IPS-18c (cell line): ENCODE measurements around the gene TNFAIP8L1.

Experiments used
- H3K4me3 ChIP-seq: 2 replicates; pipeline ENCODE4 v1.7.0; 2013; ENCODE audit warnings: low read depth, mild to moderate bottlenecking, low read length, moderate library complexity; ENCODE audit not compliant: insufficient read depth
- H3K9me3 ChIP-seq: one replicate; pipeline ENCODE4 v1.6.1; 2013; ENCODE audit warnings: mild to moderate bottlenecking, low read length, moderate library complexity; ENCODE audit not compliant: control insufficient read depth, insufficient read depth

The TNFAIP8L1 gene

GRCh38 chr19:4639531-4640246 is 373 bp downstream of the TNFAIP8L1 start:
- Histone ChIP-seq H3K9me3 (no peaks in the 10 kb centered on the region), H3K4me3 (peak overlapping the region; percentile 65)

GRCh38 chr19:4640247-4641000 is 1.1 kb downstream of the TNFAIP8L1 start:
- Histone ChIP-seq H3K4me3 (peak overlapping the region; percentile 65; the same call in 1 of the 2 replicates), H3K9me3 (no peaks in the 10 kb centered on the region)

- H3K4me3 ChIP-seq, result no peak overlapping the region
- no peaks in the 10 kb centered on the region for H3K9me3 ChIP-seq
These were observed 1.8 kb downstream of the TNFAIP8L1 start for GRCh38 chr19:4641132-4641531.

GRCh38 chr19:4642625-4643024 is 3.3 kb downstream of the TNFAIP8L1 start:
- Histone ChIP-seq H3K4me3 (no peak overlapping the region), H3K9me3 (no peaks in the 10 kb centered on the region)

GRCh38 chr19:4645718-4646117 is 6.4 kb downstream of the TNFAIP8L1 start:
- H3K4me3 ChIP-seq, result no peak overlapping the region
- no peaks in the 10 kb centered on the region for H3K9me3 ChIP-seq

- Histone ChIP-seq H3K4me3 (no peak overlapping the region), H3K9me3 (no peaks in the 10 kb centered on the region)
These were observed 8.6 kb downstream of the TNFAIP8L1 start for GRCh38 chr19:4647676-4648644.

GRCh38 chr19:4649392-4650047 is 10.2 kb downstream of the TNFAIP8L1 start:
- no peak overlapping the region for H3K4me3 ChIP-seq
- no peaks in the 10 kb centered on the region for H3K9me3 ChIP-seq

- no peak overlapping the region for H3K4me3 ChIP-seq
- H3K9me3 ChIP-seq, result no peaks in the 10 kb centered on the region
These were observed 10.8 kb downstream of the TNFAIP8L1 start for GRCh38 chr19:4650159-4650558.

GRCh38 chr19:4652075-4652474 is 12.8 kb downstream of the TNFAIP8L1 start:
- H3K4me3 ChIP-seq, result no peak overlapping the region
- H3K9me3 ChIP-seq, result no peaks in the 10 kb centered on the region

GRCh38 chr19:4653793-4654436 is 14.6 kb downstream of the TNFAIP8L1 start:
- no peaks in the 10 kb centered on the region for H3K9me3 ChIP-seq
- H3K4me3 ChIP-seq, result no peak overlapping the region

GRCh38 chr19:4654437-4655361 is 15.4 kb downstream of the TNFAIP8L1 start:
- no peaks in the 10 kb centered on the region for H3K9me3 ChIP-seq

GRCh38 chr19:4656102-4656501 is 16.8 kb downstream of the TNFAIP8L1 start:
- no peaks in the 10 kb centered on the region for H3K9me3 ChIP-seq
- H3K4me3 ChIP-seq, result no peak overlapping the region

More at GRCh38 chr19:4654437-4655361, 15.4 kb downstream of the TNFAIP8L1 start:
- H3K4me3 ChIP-seq, result no peak overlapping the region

GRCh38 chr19:4657262-4657661 is 17.9 kb downstream of the TNFAIP8L1 start:
- Histone ChIP-seq H3K4me3 (no peak overlapping the region), H3K9me3 (no peaks in the 10 kb centered on the region)

- Histone ChIP-seq H3K9me3 (no peaks in the 10 kb centered on the region), H3K4me3 (no peak overlapping the region)
These were observed 18.5 kb downstream of the TNFAIP8L1 start for GRCh38 chr19:4657835-4658234.

- Histone ChIP-seq H3K9me3 (no peaks in the 10 kb centered on the region), H3K4me3 (no peak overlapping the region)
These were observed 21.0 kb downstream of the TNFAIP8L1 start for GRCh38 chr19:4660181-4660791.
